ENCODE results near the gene PTPRM.

DNA sequence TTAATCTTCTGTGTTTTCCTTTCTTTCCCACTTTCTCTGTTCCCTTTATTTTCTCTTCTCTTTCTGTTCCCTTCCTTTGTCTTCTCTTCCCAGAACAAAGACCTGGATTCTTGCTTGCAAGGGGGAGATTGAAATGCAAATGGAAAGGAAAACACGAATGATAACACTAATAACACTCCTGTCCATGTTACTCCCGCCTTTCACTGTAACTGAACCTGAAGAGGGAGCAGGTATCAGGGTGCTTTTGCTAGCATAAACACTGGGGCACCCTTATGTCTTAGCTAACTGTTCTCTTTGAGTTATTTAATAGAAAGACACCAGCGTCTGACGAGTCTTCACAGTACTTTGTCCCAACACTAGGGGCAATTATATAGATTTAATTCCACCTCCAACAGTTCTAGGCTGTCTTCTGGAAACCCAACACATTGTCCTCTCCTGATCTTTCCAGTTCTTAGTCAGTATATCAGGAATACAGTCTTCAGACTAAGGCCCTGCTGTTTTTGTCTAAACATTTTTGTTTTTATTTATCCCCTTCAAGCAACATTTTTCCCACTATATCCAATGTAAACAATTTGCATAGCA, 99.2 kb downstream of the PTPRM start:
- TF ChIP-seq, protein P1, sequence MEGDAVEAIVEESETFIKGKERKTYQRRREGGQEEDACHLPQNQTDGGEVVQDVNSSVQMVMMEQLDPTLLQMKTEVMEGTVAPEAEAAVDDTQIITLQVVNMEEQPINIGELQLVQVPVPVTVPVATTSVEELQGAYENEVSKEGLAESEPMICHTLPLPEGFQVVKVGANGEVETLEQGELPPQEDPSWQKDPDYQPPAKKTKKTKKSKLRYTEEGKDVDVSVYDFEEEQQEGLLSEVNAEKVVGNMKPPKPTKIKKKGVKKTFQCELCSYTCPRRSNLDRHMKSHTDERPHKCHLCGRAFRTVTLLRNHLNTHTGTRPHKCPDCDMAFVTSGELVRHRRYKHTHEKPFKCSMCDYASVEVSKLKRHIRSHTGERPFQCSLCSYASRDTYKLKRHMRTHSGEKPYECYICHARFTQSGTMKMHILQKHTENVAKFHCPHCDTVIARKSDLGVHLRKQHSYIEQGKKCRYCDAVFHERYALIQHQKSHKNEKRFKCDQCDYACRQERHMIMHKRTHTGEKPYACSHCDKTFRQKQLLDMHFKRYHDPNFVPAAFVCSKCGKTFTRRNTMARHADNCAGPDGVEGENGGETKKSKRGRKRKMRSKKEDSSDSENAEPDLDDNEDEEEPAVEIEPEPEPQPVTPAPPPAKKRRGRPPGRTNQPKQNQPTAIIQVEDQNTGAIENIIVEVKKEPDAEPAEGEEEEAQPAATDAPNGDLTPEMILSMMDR (IDR thresholded peaks at IDR 0.05), result no peak
- TF ChIP-seq POLR2A (IDR thresholded peaks at IDR 0.05), result no peak
